Measurements from ENCODE around the gene TMC3.

GRCh38 chr15:81316267-81316666, 57.7 kb downstream of the TMC3 start:
- no peak for TF ChIP-seq CTCF (IDR thresholded peaks at IDR 0.05 in 8 of 11, conservative IDR thresholded peaks at IDR 0.05 in 3 of 11)
- TF ChIP-seq POLR2AphosphoS5 (IDR thresholded peaks at IDR 0.05): no peak

All from spleen (tissue), 7 donors.